ENCODE data around the gene BMPR1A. TPM values are rescaled to one million over a fixed set of nuclear protein-coding genes. Genes with fewer than 3 reads are reported as not detected.

BMPR1A gene
- polyA plus RNA-seq, 3 donors, result 0.25 to 0.67 (median 0.61) TPM

GRCh38 chr10:86793696-86794095, 37.3 kb downstream of the BMPR1A start:
- Mint-ChIP-seq H3K27me3 (ENCODE audit: low read depth in 3 of 3) (peaks cover 0 to 8% (median 4%) of the 10 kb centered on the region in 3 donors), H3K9me3 (peaks cover 0 to 3% (median 1%) of the 10 kb centered on the region in 7 donors), H3K4me3 (no peak overlapping the region), H3K4me1 (no peaks in the 10 kb centered on the region), H3K27ac (no peak overlapping the region), H3K36me3 (no peaks in the 10 kb centered on the region)
- no peak overlapping the region for H3K27ac ChIP-seq (ENCODE audit: low read depth in 1 of 2, low read length in 2 of 2)
- H3K4me3 ChIP-seq (replicated peaks in 1 of 3; ENCODE audit: low read depth in 2 of 3, low read length in 3 of 3), result no peak overlapping the region
- H3K4me2 ChIP-seq (replicated peaks; ENCODE audit: extremely low read depth, low read length, poor library complexity, severe bottlenecking), result no peak overlapping the region
- H3K9me3 ChIP-seq (replicated peaks in 1 of 2; ENCODE audit: control insufficient read depth in 1 of 2, insufficient read depth in 1 of 2, low read length in 2 of 2), result no peaks in the 10 kb centered on the region
- DNase-seq, result no peak
- no peaks in the 10 kb centered on the region for H3K79me2 ChIP-seq (ENCODE audit: insufficient read depth, low read length)
- no peak overlapping the region for H3K9ac ChIP-seq (ENCODE audit: insufficient read depth, low read length, poor library complexity, severe bottlenecking)
- WGBS (ENCODE audit: insufficient coverage), result 83% methylated on average over 1 of the region's 4 CpGs
- H3K4me1 ChIP-seq (ENCODE audit: control insufficient read depth in 1 of 2, insufficient read depth in 2 of 2, low read length in 2 of 2), result no peaks in the 10 kb centered on the region
- no peaks in the 10 kb centered on the region for H3K36me3 ChIP-seq (replicated peaks in 1 of 2; ENCODE audit: control insufficient read depth in 1 of 2, insufficient read depth in 2 of 2, low read length in 2 of 2)
- intact Hi-C loops (cut with micrococcal nuclease), result no loop called here
- H4K20me1 ChIP-seq (ENCODE audit: insufficient read depth, low read length), result no peaks in the 10 kb centered on the region
- no peak overlapping the region for H2AFZ ChIP-seq (ENCODE audit: insufficient read depth, low read depth, low read length, poor library complexity, severe bottlenecking)
- no peak for TF ChIP-seq CTCF (IDR thresholded peaks at IDR 0.05)
- H3K27me3 ChIP-seq (ENCODE audit: control insufficient read depth in 2 of 2, insufficient read depth in 2 of 2, low read length in 2 of 2), result no peaks in the 10 kb centered on the region

GRCh38 chr10:86795353-86795752, 38.9 kb downstream of the BMPR1A start:
- H3K4me1 Mint-ChIP-seq, result no peaks in the 10 kb centered on the region
- no peak overlapping the region for H3K4me3 ChIP-seq (replicated peaks in 1 of 3; ENCODE audit: low read depth in 2 of 3, low read length in 3 of 3)
- no peak overlapping the region for H2AFZ ChIP-seq (ENCODE audit: insufficient read depth, low read depth, low read length, poor library complexity, severe bottlenecking)
- H3K36me3 Mint-ChIP-seq, result no peaks in the 10 kb centered on the region
- peaks cover 0 to 8% (median 6%) of the 10 kb centered on the region in 3 donors for H3K27me3 Mint-ChIP-seq (ENCODE audit: low read depth in 3 of 3)
- DNase-seq, result no peak
- TF ChIP-seq CTCF (IDR thresholded peaks at IDR 0.05), result no peak
- H3K4me2 ChIP-seq (replicated peaks; ENCODE audit: extremely low read depth, low read length, poor library complexity, severe bottlenecking), result no peak overlapping the region
- no peaks in the 10 kb centered on the region for H3K4me1 ChIP-seq (ENCODE audit: control insufficient read depth in 1 of 2, insufficient read depth in 2 of 2, low read length in 2 of 2)
- no peaks in the 10 kb centered on the region for H3K27me3 ChIP-seq (ENCODE audit: control insufficient read depth in 2 of 2, insufficient read depth in 2 of 2, low read length in 2 of 2)
- no peaks in the 10 kb centered on the region for H3K79me2 ChIP-seq (ENCODE audit: insufficient read depth, low read length)
- H4K20me1 ChIP-seq (ENCODE audit: insufficient read depth, low read length), result no peaks in the 10 kb centered on the region
- H3K27ac ChIP-seq (ENCODE audit: low read depth in 1 of 2, low read length in 2 of 2), result no peak overlapping the region
- H3K27ac Mint-ChIP-seq, result no peak overlapping the region
- H3K36me3 ChIP-seq (replicated peaks in 1 of 2; ENCODE audit: control insufficient read depth in 1 of 2, insufficient read depth in 2 of 2, low read length in 2 of 2), result no peaks in the 10 kb centered on the region
- H3K9ac ChIP-seq (ENCODE audit: insufficient read depth, low read length, poor library complexity, severe bottlenecking), result no peak overlapping the region
- H3K4me3 Mint-ChIP-seq, result no peak overlapping the region
- H3K9me3 Mint-ChIP-seq, result peaks cover 0 to 2% (median 0%) of the 10 kb centered on the region in 7 donors
- intact Hi-C loops (cut with micrococcal nuclease), result no loop called here
- WGBS (ENCODE audit: insufficient coverage), result no CpG with 5 or more reads among the region's 3 CpGs
- no peaks in the 10 kb centered on the region for H3K9me3 ChIP-seq (replicated peaks in 1 of 2; ENCODE audit: control insufficient read depth in 1 of 2, insufficient read depth in 1 of 2, low read length in 2 of 2)

Measured in CD14-positive monocyte (primary cell).